AG10803 (cell line): ENCODE data around the gene CNGB1.
A peak's percentile ranks its signal among the peaks of the same experiment; 100 is the strongest.

ENCODE experiments used
- DNase-seq: peaks from one replicate; pipeline ENCODE4 v3.0.0; 2010; ENCODE audit warnings: low read depth
- H3K4me3 ChIP-seq: 2 replicates; pipeline ENCODE4 v1.5.1; 2011; ENCODE audit warnings: mild to moderate bottlenecking, low read length, control low read depth
- TF ChIP-seq, protein P1 (sequence below): conservative IDR thresholded peaks from 2 replicates; pipeline ENCODE4 v1.5.1; 2011; ENCODE audit warnings: mild to moderate bottlenecking, low read length, control low read depth, inconsistent platforms

Gene CNGB1

DNA sequence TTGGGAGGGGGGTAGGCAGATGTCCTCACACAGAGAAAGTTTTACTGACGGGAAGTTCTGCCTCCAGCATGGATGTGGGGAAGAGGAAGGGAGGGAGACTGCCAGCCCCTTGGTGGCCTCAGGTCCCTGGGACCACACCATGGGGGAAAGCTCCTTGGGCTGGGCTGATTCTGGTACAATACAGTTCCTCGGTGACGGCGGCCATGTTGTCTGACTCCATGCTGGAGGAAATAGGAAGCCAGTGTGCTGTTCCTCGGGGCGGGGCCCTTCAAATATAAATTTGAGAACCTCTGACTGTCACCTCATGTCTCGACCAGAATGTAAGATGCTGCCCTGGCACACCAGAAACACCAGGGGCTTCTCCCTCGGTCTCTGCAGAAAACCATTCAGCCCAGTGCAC, 66.8 kb downstream of the CNGB1 start:
- no peak overlapping the region for H3K4me3 ChIP-seq
- no peak for DNase-seq
- TF ChIP-seq, protein P1, sequence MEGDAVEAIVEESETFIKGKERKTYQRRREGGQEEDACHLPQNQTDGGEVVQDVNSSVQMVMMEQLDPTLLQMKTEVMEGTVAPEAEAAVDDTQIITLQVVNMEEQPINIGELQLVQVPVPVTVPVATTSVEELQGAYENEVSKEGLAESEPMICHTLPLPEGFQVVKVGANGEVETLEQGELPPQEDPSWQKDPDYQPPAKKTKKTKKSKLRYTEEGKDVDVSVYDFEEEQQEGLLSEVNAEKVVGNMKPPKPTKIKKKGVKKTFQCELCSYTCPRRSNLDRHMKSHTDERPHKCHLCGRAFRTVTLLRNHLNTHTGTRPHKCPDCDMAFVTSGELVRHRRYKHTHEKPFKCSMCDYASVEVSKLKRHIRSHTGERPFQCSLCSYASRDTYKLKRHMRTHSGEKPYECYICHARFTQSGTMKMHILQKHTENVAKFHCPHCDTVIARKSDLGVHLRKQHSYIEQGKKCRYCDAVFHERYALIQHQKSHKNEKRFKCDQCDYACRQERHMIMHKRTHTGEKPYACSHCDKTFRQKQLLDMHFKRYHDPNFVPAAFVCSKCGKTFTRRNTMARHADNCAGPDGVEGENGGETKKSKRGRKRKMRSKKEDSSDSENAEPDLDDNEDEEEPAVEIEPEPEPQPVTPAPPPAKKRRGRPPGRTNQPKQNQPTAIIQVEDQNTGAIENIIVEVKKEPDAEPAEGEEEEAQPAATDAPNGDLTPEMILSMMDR, result no peak

DNA sequence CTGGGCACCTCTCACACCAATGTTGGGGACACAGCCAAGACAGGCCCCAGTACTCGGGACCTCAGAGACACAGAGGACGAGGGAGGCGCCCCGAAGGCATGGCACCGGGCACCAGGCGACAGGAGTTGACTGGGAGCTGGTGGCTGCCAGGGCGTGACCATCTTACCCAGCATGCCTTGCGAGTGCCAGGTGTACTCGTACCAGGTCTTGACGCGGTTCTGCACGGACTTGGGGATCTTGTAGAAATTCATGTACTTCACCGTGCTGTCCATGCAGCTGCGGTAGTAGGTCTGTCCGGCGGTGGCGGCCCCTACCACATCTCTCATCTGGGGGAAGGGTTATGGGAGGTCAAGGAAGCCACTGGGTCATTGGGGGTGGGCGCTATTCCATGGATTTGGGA, 67.3 kb downstream of the CNGB1 start:
- DNase-seq, result no peak
- H3K4me3 ChIP-seq, result no peak overlapping the region
- TF ChIP-seq, protein P1, result no peak

DNA sequence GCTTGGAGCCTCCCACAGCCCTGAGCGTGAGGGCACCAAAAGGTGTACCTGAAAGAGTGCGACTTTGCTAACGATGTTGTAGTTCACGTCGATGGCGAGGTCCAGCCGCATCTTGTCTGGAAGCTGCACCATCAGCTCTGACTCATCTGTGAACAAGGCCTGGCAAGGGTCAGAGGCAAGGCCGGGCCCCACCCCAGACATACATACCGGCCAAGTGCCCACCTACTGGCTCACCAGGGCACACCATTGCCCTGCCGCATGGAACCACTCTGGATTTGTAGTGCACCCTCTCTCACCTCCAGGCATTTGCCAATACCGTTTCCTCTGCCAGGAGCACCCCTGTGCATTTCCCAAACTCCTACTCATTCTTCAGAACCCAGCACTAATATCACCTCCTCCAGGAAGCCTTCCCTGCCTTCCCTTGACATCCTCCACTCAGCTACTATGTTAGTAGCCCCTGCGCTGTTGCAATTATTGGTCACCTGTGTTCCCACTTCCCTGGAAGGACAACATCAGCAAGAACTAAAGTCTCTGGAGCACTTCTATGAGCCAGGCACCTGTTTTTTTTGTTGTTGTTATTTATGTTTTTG, 69.4 kb downstream of the CNGB1 start:
- TF ChIP-seq, protein P1, result no peak
- DNase-seq, result no peak
- no peak overlapping the region for H3K4me3 ChIP-seq

DNA sequence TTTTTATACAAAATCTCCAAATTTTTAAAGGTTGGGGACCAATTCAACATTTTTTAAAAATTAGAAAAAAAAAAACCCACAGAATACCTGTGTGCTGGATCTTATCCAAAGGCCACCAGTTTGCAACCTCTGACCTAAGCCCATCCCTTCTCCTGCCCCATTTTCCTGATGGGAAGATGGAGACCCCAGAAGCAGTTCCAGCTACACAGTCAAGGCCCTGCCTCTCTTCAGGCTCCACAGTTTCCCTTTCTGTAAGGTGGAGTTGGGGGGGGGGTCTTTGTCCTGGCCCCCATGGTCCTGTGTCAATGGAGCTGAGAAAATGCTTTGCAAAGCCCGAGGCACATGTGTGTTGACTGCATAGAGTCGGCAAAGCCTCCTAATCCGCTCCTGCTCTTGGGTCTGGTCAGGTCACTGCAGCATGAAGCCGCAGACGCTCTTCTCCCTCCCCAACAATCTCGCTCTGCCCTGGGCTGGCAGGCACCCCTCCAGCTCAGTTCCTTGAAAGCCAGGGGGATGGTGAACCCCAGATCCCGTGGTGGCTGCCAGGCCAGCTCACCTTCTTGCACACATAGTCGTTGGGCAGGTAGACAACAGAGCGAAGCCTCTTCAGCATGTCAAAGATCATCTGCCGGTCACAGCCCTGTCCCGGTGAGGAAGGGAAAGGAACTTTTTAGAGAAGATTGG, 70.0 kb downstream of the CNGB1 start:
- DNase-seq, result no peak
- no peak overlapping the region for H3K4me3 ChIP-seq
- TF ChIP-seq, protein P1, result no peak

DNA sequence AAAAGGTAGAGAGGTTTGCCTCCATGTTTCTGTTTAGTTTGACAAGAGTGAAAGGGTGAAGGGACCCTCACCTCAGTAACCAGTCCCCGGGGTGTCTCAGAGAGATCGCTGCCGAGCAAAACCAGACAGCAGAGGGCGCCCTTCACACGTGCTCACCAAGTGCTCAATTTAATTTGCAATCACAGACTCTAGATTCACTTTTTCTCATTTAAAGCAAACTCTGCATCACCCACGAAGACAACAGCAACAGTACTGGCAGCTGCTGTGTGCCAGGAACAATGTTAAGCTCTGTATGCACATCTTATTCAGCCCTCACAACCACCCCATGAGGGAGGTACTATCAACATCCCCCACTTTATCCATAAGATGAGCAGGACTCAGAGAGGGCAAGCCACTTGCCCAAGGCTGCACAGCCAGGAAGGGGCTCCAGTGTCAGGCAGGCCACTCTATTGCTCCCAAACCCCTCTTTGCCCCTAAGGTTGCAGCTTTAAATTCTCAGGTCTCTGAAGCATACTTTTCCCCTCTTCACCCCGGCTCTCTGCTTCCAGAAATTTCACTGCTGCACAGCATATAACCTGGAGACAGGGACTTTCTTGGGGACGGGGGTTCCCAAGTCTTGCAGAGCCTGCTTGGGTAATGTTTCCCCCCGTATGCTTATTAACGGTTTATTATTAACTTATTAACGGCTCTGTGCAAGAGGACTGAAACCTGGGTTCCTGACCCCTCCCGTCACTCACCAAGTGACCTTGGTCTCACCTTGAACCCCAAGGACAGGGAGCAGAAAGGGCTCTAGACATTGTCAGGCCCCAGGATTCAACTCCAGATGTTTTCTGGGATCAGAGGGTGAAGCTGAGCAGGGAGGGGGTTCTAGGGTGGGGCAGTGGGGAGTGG, 70.9 kb downstream of the CNGB1 start:
- no peak overlapping the region for H3K4me3 ChIP-seq
- DNase-seq, result peak; percentile 63
- TF ChIP-seq, protein P1, result peak; percentile 91

DNA sequence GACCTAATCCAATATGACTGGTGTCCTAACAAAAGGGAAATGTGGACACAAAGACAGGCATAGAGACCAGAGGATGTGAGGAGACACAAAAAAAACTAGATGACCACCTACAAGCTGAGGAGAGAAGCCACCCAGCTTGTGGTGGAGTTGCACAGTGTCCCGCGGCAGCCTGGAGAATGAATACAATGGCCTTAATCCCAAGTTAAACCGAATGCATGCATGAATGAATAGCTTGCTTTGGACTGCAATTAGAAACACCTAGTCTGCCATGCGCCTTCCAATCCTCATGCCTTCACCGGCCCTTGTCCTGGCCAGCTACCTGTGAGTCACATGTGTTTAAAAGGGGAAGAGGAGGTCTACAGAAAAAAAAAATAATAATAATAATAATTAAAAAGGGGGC, 72.0 kb downstream of the CNGB1 start:
- H3K4me3 ChIP-seq, result no peak overlapping the region
- TF ChIP-seq, protein P1, result no peak
- DNase-seq, result no peak
